HCT116 (cell line): ENCODE measurements around the gene SCN4A. TPM values are rescaled to one million over a fixed set of nuclear protein-coding genes. Genes with fewer than 3 reads are reported as not detected.

Experiments used
- ATAC-seq: fragments of 200-7000 bp; cut with Tn5 transposase; 2 replicates; pipeline ENCODE4 v1.9.1; 2020; ENCODE audit warnings: mild to moderate bottlenecking, moderate library complexity
- BruUV-seq: library from RNA; stranded (reverse); fragments of 400-500 nt; replicated peaks from 2 replicates; lab custom pipeline; 2021; lab: Mats Ljungman, UMichigan
- CTCF ChIA-PET: fragments of 300-600 bp; sonication (Branson Sonifier 250); formaldehyde crosslinking; loops from one replicate; lab custom pipeline; 2021; ENCODE audit warnings: antibody characterized with exemption; lab: Charles Lee
- POLR2A ChIA-PET: fragments of 300-600, 350-600 bp; sonication (Branson Sonifier 250); formaldehyde crosslinking; loops from one replicate; lab custom pipeline; 2021; ENCODE audit warnings: antibody characterized with exemption; lab: Charles Lee
- RAD21 ChIA-PET, 2 experiments: fragments of 300-600 bp; sonication (Branson Sonifier 250); formaldehyde crosslinking; loops; one replicate each; lab custom pipeline; 2023; ENCODE audit warnings: low total read pairs in 2 of 2; ENCODE audit not compliant: uncharacterized antibody in 2 of 2, unreplicated experiment in 2 of 2, low non-redundant PET in 1 of 2; lab: Charles Lee
- DNase-seq: peaks from one replicate; pipeline ENCODE4 v3.0.0-alpha.2; 2010; ENCODE audit warnings: low read depth, low spot score
- H2AFZ ChIP-seq: fragments of 200-600 bp; shearing (Covaris generic), sonication (generic); 2 replicates; pipeline ENCODE4 v1.6.1; 2017; ENCODE audit warnings: low read depth, mixed run types, mixed read lengths, antibody characterized with exemption, low read length; ENCODE audit not compliant: poor library complexity, severe bottlenecking
- H3K27ac ChIP-seq: 2 replicates; pipeline ENCODE4 v1.5.1; 2012; ENCODE audit warnings: low read depth, low read length
- H3K27me3 ChIP-seq: fragments of 200-600 bp; sonication (generic); 2 replicates; pipeline ENCODE4 v1.6.1; 2016; ENCODE audit warnings: mixed run types, low read length, mixed read lengths; ENCODE audit not compliant: insufficient read depth
- H3K36me3 ChIP-seq, 2 experiments: fragments of 200-500 bp in 1 of 2; fragments of 200-600 bp in 1 of 2; sonication (Bioruptor generic) in 1 of 2; sonication (generic) in 1 of 2; 2 replicates each; pipeline versions ENCODE4 v1.5.1 to v1.6.1; 2014 to 2016; ENCODE audit warnings: low read length in 2 of 2, inconsistent platforms in 1 of 2, mixed read lengths in 1 of 2, mixed run types in 1 of 2; ENCODE audit not compliant: insufficient read depth in 2 of 2, control insufficient read depth in 1 of 2
- H3K4me1 ChIP-seq, 2 experiments: fragments of 200-600 bp in 1 of 2; sonication (generic) in 1 of 2; 2 replicates each; pipeline versions ENCODE4 v1.5.1 to v1.6.1; 2012 to 2017; ENCODE audit warnings: low read length in 2 of 2, inconsistent platforms in 1 of 2, mild to moderate bottlenecking in 1 of 2, mixed read lengths in 1 of 2, mixed run types in 1 of 2, moderate library complexity in 1 of 2; ENCODE audit not compliant: insufficient read depth in 2 of 2, control insufficient read depth in 1 of 2
- H3K4me2 ChIP-seq: fragments of 200-600 bp; sonication (generic); 2 replicates; pipeline ENCODE4 v1.6.1; 2017; ENCODE audit warnings: mixed run types, low read length, mixed read lengths
- H3K4me3 ChIP-seq, 2 experiments: fragments of 200-600 bp in 1 of 2; sonication (generic) in 1 of 2; replicated peaks in 1 of 2; 2 replicates each; pipeline ENCODE4 v1.5.1; 2011 to 2016; ENCODE audit warnings: low read length in 2 of 2, control low read depth in 1 of 2, low read depth in 1 of 2, mild to moderate bottlenecking in 1 of 2, mixed read lengths in 1 of 2, mixed run types in 1 of 2
- H3K79me2 ChIP-seq: fragments of 200-600 bp; sonication (generic); 2 replicates; pipeline ENCODE4 v1.6.1; 2017; ENCODE audit warnings: mild to moderate bottlenecking, mixed run types, low read length, moderate library complexity, mixed read lengths; ENCODE audit not compliant: insufficient read depth
- H3K9ac ChIP-seq: fragments of 200-600 bp; sonication (generic); 2 replicates; pipeline ENCODE4 v1.6.1; 2016; ENCODE audit warnings: low read length, mixed read lengths
- H3K9me2 ChIP-seq: fragments of 200-600 bp; sonication (generic), shearing (Covaris generic); 2 replicates; pipeline ENCODE4 v1.6.1; 2017; ENCODE audit warnings: mixed run types, mild to moderate bottlenecking, moderate library complexity; ENCODE audit not compliant: insufficient read depth
- H3K9me3 ChIP-seq, 2 experiments: fragments of 200-500 bp in 1 of 2; fragments of 200-600 bp in 1 of 2; sonication (Bioruptor generic) in 1 of 2; sonication (generic) in 1 of 2; 2 replicates each; pipeline ENCODE4 v1.6.1; 2014 to 2017; ENCODE audit warnings: low read length in 2 of 2, mixed read lengths in 2 of 2, inconsistent platforms in 1 of 2, low read depth in 1 of 2, mild to moderate bottlenecking in 1 of 2, mixed run types in 1 of 2, moderate library complexity in 1 of 2; ENCODE audit not compliant: control insufficient read depth in 1 of 2, insufficient read depth in 1 of 2
- H4K20me1 ChIP-seq: fragments of 200-600 bp; sonication (generic), shearing (Covaris generic); 2 replicates; pipeline ENCODE4 v1.6.1; 2017; ENCODE audit warnings: mixed run types, mild to moderate bottlenecking, moderate library complexity; ENCODE audit not compliant: insufficient read depth
- ATF3 ChIP-seq: IDR thresholded peaks from 2 replicates; pipeline ENCODE4 v1.6.1; 2012
- CTCF ChIP-seq, 3 experiments: fragments of 200-600 bp in 1 of 3; sonication (generic) in 1 of 3; IDR thresholded peaks in 2 of 3; conservative IDR thresholded peaks in 1 of 3; 2 replicates each; pipeline ENCODE4 v1.5.1; 2012 to 2017; ENCODE audit warnings: low read depth in 2 of 3, low read length in 2 of 3, antibody characterized with exemption in 1 of 3, borderline replicate concordance in 1 of 3, control low read depth in 1 of 3, mild to moderate bottlenecking in 1 of 3, mixed read lengths in 1 of 3, mixed run types in 1 of 3, moderate library complexity in 1 of 3; ENCODE audit not compliant: insufficient read depth in 1 of 3
- ELF1 ChIP-seq: IDR thresholded peaks from 2 replicates; pipeline ENCODE4 v1.6.1; 2012; ENCODE audit warnings: low read depth, borderline replicate concordance
- EZH2 ChIP-seq: fragments of 200-600 bp; sonication (generic); IDR thresholded peaks from 2 replicates; pipeline ENCODE4 v1.6.1; 2017; ENCODE audit warnings: antibody characterized with exemption, mixed run types
- EZH2phosphoT487 ChIP-seq: fragments of 200-600 bp; IDR thresholded peaks from 2 replicates; pipeline ENCODE4 v1.6.1; 2018; ENCODE audit warnings: antibody characterized with exemption, borderline replicate concordance
- POLR2A ChIP-seq: IDR thresholded peaks from 2 replicates; pipeline ENCODE4 v1.7.0; 2011; ENCODE audit warnings: borderline replicate concordance; ENCODE audit not compliant: insufficient read depth, insufficient read length; ENCODE audit errors: extremely low read depth
- RAD21 ChIP-seq: IDR thresholded peaks from 2 replicates; pipeline ENCODE4 v1.6.1; 2012; ENCODE audit warnings: low read depth, mild to moderate bottlenecking
- SP1 ChIP-seq: IDR thresholded peaks from 2 replicates; pipeline ENCODE4 v1.6.1; 2012; ENCODE audit warnings: low read depth
- SRF ChIP-seq: IDR thresholded peaks from 2 replicates; pipeline ENCODE4 v1.6.1; 2012; ENCODE audit warnings: low read depth
- YY1 ChIP-seq: IDR thresholded peaks from 2 replicates; pipeline ENCODE4 v1.6.1; 2011; ENCODE audit warnings: low read length, low read depth, moderate library complexity, mild to moderate bottlenecking; ENCODE audit not compliant: insufficient replicate concordance; ENCODE audit errors: extremely low read depth
- ZFX ChIP-seq: fragments of 450-650 bp; IDR thresholded peaks from 2 replicates; pipeline ENCODE4 v1.6.1; 2017
- intact Hi-C: fragments of 100-400 bp; cut with micrococcal nuclease; formaldehyde crosslinking; loops from 2 replicates; pipeline ENCODE4 v1.10.0; 2022
- total RNA-seq: library from RNA; stranded (reverse); gene quantifications from one replicate; pipeline ENCODE4 v1.2.1, GENCODE V29; 2021; ENCODE audit not compliant: unreplicated experiment
- TF ChIP-seq, protein P1 (sequence below): IDR thresholded peaks from 2 replicates; pipeline ENCODE4 v1.6.1; 2012; ENCODE audit warnings: low read depth

The SCN4A gene
- total RNA-seq, 1 experiment from 2014 or later, result 2.7 TPM

- ChIA-PET CTCF (interaction anchor here (1.1 to 7.3 kb wide), 4 partner anchors 12 to 146 kb away, joined by 4 to 77 read pairs (median 5); partner anchors contain the start of gene GH1), POLR2A (no interaction called here), RAD21 (no interaction called here)
- no peak for TF ChIP-seq CTCF (IDR thresholded peaks at IDR 0.05 in 2 of 3, conservative IDR thresholded peaks at IDR 0.05 in 1 of 3; ENCODE audit: borderline replicate concordance in 1 of 3, insufficient read depth in 1 of 3, low read depth in 2 of 3, low read length in 2 of 3)
- TF ChIP-seq ATF3, result no peak
- TF ChIP-seq POLR2A, result no peak
- TF ChIP-seq SP1, result no peak
- TF ChIP-seq EZH2, result no peak
- no peak for TF ChIP-seq EZH2phosphoT487
- no peak for TF ChIP-seq SRF
- no peak for TF ChIP-seq ELF1
- no peak for TF ChIP-seq RAD21
- TF ChIP-seq ZFX, result no peak
- TF ChIP-seq YY1, result no peak
- TF ChIP-seq, protein P1, sequence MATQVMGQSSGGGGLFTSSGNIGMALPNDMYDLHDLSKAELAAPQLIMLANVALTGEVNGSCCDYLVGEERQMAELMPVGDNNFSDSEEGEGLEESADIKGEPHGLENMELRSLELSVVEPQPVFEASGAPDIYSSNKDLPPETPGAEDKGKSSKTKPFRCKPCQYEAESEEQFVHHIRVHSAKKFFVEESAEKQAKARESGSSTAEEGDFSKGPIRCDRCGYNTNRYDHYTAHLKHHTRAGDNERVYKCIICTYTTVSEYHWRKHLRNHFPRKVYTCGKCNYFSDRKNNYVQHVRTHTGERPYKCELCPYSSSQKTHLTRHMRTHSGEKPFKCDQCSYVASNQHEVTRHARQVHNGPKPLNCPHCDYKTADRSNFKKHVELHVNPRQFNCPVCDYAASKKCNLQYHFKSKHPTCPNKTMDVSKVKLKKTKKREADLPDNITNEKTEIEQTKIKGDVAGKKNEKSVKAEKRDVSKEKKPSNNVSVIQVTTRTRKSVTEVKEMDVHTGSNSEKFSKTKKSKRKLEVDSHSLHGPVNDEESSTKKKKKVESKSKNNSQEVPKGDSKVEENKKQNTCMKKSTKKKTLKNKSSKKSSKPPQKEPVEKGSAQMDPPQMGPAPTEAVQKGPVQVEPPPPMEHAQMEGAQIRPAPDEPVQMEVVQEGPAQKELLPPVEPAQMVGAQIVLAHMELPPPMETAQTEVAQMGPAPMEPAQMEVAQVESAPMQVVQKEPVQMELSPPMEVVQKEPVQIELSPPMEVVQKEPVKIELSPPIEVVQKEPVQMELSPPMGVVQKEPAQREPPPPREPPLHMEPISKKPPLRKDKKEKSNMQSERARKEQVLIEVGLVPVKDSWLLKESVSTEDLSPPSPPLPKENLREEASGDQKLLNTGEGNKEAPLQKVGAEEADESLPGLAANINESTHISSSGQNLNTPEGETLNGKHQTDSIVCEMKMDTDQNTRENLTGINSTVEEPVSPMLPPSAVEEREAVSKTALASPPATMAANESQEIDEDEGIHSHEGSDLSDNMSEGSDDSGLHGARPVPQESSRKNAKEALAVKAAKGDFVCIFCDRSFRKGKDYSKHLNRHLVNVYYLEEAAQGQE, result no peak
- Histone ChIP-seq H2AFZ (no peak overlapping the region), H3K36me3 (no peaks in the 10 kb centered on the region), H4K20me1 (no peaks in the 10 kb centered on the region), H3K4me3 (no peak overlapping the region), H3K27ac (no peak overlapping the region), H3K9me2 (no peaks in the 10 kb centered on the region), H3K4me2 (no peak overlapping the region), H3K27me3 (peaks cover 15% of the 10 kb centered on the region; the same call in 1 of the 2 replicates), H3K9ac (no peak overlapping the region), H3K9me3 (no peaks in the 10 kb centered on the region), H3K79me2 (no peaks in the 10 kb centered on the region), H3K4me1 (peaks cover 7 to 23% of the 10 kb centered on the region in 2 experiments)
- BruUV-seq, result no TSS peak
- no peak for DNase-seq
- ATAC-seq, result no peak
- intact Hi-C loops, result no loop called here
These were observed 15.4 kb upstream of the SCN4A start for GRCh38 chr17:63988127-63988478.
